ENCODE data around the gene SLC29A1.

- no peak for TF ChIP-seq ZNF274 (IDR thresholded peaks at IDR 0.05; ENCODE audit: low read depth, low read length)
- TF ChIP-seq YY1 (IDR thresholded peaks at IDR 0.05; ENCODE audit: insufficient read depth, insufficient read length) = no peak
- no peak for TF ChIP-seq SUZ12 (IDR thresholded peaks at IDR 0.05; ENCODE audit: extremely low read depth, insufficient read depth, insufficient read length)
These were observed 40.1 kb downstream of the SLC29A1 start for GRCh38 chr6:44263354-44264100.

Data from NT2/D1 (cell line).